ENCODE measurements around the gene C1QC. TPM values are rescaled to one million over a fixed set of nuclear protein-coding genes. Genes with fewer than 3 reads are reported as not detected.

C1QC gene
- total RNA-seq, 1 experiment from 2014 or later: not detected

GRCh38 chr1:22602060-22602740, 41.2 kb upstream of the C1QC start:
- H4K91ac ChIP-seq (ENCODE audit: insufficient read length, low read depth, low read length): no peak overlapping the region
- H2BK12ac ChIP-seq (ENCODE audit: insufficient read length, low read depth, low read length): no peak overlapping the region
- no peak overlapping the region for H2AK5ac ChIP-seq (ENCODE audit: insufficient read length, low read length)
- no peaks in the 10 kb centered on the region for H3K79me2 ChIP-seq (ENCODE audit: insufficient read depth, low read length)
- no peak overlapping the region for H3K9ac ChIP-seq (ENCODE audit: extremely low read depth, insufficient read length, low read length)
- H3K27ac ChIP-seq (ENCODE audit: insufficient read length, low read depth, low read length): no peak overlapping the region
- Mint-ChIP-seq H3K27ac (no peak overlapping the region), H3K4me1 (peaks cover 9 to 38% of the 10 kb centered on the region in 2 experiments), H3K27me3 (ENCODE audit: low read depth) (peaks cover 31% of the 10 kb centered on the region), H3K9me3 (no peaks in the 10 kb centered on the region; a peak in 1 of 5 replicates), H3K4me3 (no peak overlapping the region), H3K36me3 (ENCODE audit: insufficient read depth in 1 of 3, low read depth in 3 of 3) (no peaks in the 10 kb centered on the region)
- no peak overlapping the region for H2BK20ac ChIP-seq (ENCODE audit: low read depth, low read length, poor library complexity, severe bottlenecking)
- H3K4me1 ChIP-seq (ENCODE audit: insufficient read depth, low read length): no peaks in the 10 kb centered on the region
- H3T11ph ChIP-seq (ENCODE audit: low read length): no peak overlapping the region
- WGBS (ENCODE audit: extremely low coverage, insufficient read length, low lambda C conversion rate): no CpG with 5 or more reads among the region's 18 CpGs
- no peak overlapping the region for H3K18ac ChIP-seq (ENCODE audit: insufficient read length, low read depth, low read length)
- H3K14ac ChIP-seq (ENCODE audit: insufficient read depth, low read length): no peak overlapping the region; the same call in 1 of the 2 replicates
- no peak overlapping the region for H3K4me2 ChIP-seq (ENCODE audit: insufficient read depth, insufficient read length, low read length)
- no peak overlapping the region for H2BK15ac ChIP-seq (ENCODE audit: low read depth, low read length)
- no peak overlapping the region for H3K4ac ChIP-seq (ENCODE audit: low read depth, low read length)
- H2AFZ ChIP-seq (ENCODE audit: low read length): no peak overlapping the region
- no peak overlapping the region for H2BK120ac ChIP-seq (ENCODE audit: low read depth, low read length, poor library complexity, severe bottlenecking)
- H3K9me3 ChIP-seq (ENCODE audit: control insufficient read depth, low read depth, low read length): no peaks in the 10 kb centered on the region
- no peak overlapping the region for H4K5ac ChIP-seq (ENCODE audit: insufficient read length, low read depth, low read length)
- no peaks in the 10 kb centered on the region for H3K27me3 ChIP-seq (ENCODE audit: insufficient read depth, low read length)
- no peaks in the 10 kb centered on the region for H3K79me1 ChIP-seq (ENCODE audit: insufficient read depth, low read depth, low read length, poor library complexity, severe bottlenecking)
- no peak overlapping the region for H4K8ac ChIP-seq (replicated peaks; ENCODE audit: insufficient read length, low read depth, low read length)
- H3K23ac ChIP-seq (ENCODE audit: insufficient read length, low read depth, low read length): no peak overlapping the region
- TF ChIP-seq, protein P1, sequence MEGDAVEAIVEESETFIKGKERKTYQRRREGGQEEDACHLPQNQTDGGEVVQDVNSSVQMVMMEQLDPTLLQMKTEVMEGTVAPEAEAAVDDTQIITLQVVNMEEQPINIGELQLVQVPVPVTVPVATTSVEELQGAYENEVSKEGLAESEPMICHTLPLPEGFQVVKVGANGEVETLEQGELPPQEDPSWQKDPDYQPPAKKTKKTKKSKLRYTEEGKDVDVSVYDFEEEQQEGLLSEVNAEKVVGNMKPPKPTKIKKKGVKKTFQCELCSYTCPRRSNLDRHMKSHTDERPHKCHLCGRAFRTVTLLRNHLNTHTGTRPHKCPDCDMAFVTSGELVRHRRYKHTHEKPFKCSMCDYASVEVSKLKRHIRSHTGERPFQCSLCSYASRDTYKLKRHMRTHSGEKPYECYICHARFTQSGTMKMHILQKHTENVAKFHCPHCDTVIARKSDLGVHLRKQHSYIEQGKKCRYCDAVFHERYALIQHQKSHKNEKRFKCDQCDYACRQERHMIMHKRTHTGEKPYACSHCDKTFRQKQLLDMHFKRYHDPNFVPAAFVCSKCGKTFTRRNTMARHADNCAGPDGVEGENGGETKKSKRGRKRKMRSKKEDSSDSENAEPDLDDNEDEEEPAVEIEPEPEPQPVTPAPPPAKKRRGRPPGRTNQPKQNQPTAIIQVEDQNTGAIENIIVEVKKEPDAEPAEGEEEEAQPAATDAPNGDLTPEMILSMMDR (conservative IDR thresholded peaks at IDR 0.05): no peak
- H2BK5ac ChIP-seq (ENCODE audit: insufficient read length, low read length): no peak overlapping the region
- H3K23me2 ChIP-seq (ENCODE audit: insufficient read length, low read depth, low read length, poor library complexity, severe bottlenecking): no peaks in the 10 kb centered on the region
- no peak for DNase-seq
- H3K56ac ChIP-seq (ENCODE audit: insufficient read length, low read depth, low read length): no peak overlapping the region
- H4K20me1 ChIP-seq (ENCODE audit: control insufficient read depth, insufficient read depth, insufficient read length): no peaks in the 10 kb centered on the region

All from H9 (cell line).